Activated effector memory CD4-positive, alpha-beta T cell treated with anti-CD3 and anti-CD28 coated beads, Interleukin-2, amount 50 U/mL, for 16 hours (primary cell): ENCODE data around the gene KIF4B.
"Not testable (repeated sequence)": the region's sequence is repeated elsewhere in the genome, so short reads cannot be mapped to it uniquely, and the experiment has no call there.

ENCODE experiments used
- DNase-seq: peaks from one replicate; pipeline ENCODE4 v3.0.0-alpha.2; 2020

KIF4B gene

GRCh38 chr5:155013526-155013925 is at the start of gene KIF4B:
Gene KIF4B, plus strand, starts transcription at chr5:155013755. Its CDS starts 105 bp downstream, at chr5:155013860.
- no peak for DNase-seq

GRCh38 chr5:154966081-154966841 is 47.3 kb upstream of the KIF4B start:
- no peak for DNase-seq

GRCh38 chr5:154966874-154967273 is 46.7 kb upstream of the KIF4B start:
- DNase-seq = no peak

- no peak for DNase-seq
These were observed 46.0 kb upstream of the KIF4B start for GRCh38 chr5:154967421-154968024.

GRCh38 chr5:154968953-154969352 is 44.6 kb upstream of the KIF4B start:
- no peak for DNase-seq

GRCh38 chr5:154970759-154971158 is 42.8 kb upstream of the KIF4B start:
- DNase-seq = no peak

- DNase-seq = no peak
These were observed 42.1 kb upstream of the KIF4B start for GRCh38 chr5:154971501-154971900.

GRCh38 chr5:154972476-154973080 is 41.0 kb upstream of the KIF4B start:
- DNase-seq = no peak

- not testable (repeated sequence) for DNase-seq
These were observed 37.5 kb upstream of the KIF4B start for GRCh38 chr5:154976082-154976481.

GRCh38 chr5:154977409-154977808 is 36.1 kb upstream of the KIF4B start:
- DNase-seq = no peak

GRCh38 chr5:154978294-154978693 is 35.3 kb upstream of the KIF4B start:
- DNase-seq = not testable (repeated sequence)

- no peak for DNase-seq
These were observed 28.5 kb upstream of the KIF4B start for GRCh38 chr5:154984946-154985516.

GRCh38 chr5:154986151-154986550 is 27.4 kb upstream of the KIF4B start:
- DNase-seq = no peak

- DNase-seq = no peak
These were observed 23.9 kb upstream of the KIF4B start for GRCh38 chr5:154989626-154990025.

- DNase-seq = no peak
These were observed 20.1 kb upstream of the KIF4B start for GRCh38 chr5:154993461-154993860.

GRCh38 chr5:154995679-154996078 is 17.9 kb upstream of the KIF4B start:
- no peak for DNase-seq

- DNase-seq = no peak
These were observed 15.8 kb upstream of the KIF4B start for GRCh38 chr5:154997746-154998145.

GRCh38 chr5:154999865-155000264 is 13.7 kb upstream of the KIF4B start:
- no peak for DNase-seq

GRCh38 chr5:155001523-155001922 is 12.0 kb upstream of the KIF4B start:
- no peak for DNase-seq

GRCh38 chr5:155002722-155003121 is 10.8 kb upstream of the KIF4B start:
- not testable (repeated sequence) for DNase-seq

GRCh38 chr5:155004138-155004744 is 9.3 kb upstream of the KIF4B start:
- DNase-seq = peak; percentile 67

GRCh38 chr5:155006265-155006664 is 7.3 kb upstream of the KIF4B start:
- DNase-seq = not testable (repeated sequence)

- DNase-seq = no peak
These were observed 4.9 kb upstream of the KIF4B start for GRCh38 chr5:155008669-155009068.
